Immature natural killer cell (primary cell): ENCODE measurements around the gene SH2D2A. TPM values are rescaled to one million over a fixed set of nuclear protein-coding genes. Genes with fewer than 3 reads are reported as not detected.

Experiments used
- DNase-seq, 3 donors: peaks; one replicate each; pipeline ENCODE4 v3.0.0; 2022; ENCODE audit warnings: mixed read lengths in 1 of 3
- H3K27ac Mint-ChIP-seq, 6 donors: one replicate each; pipeline ENCODE4 v1.8.0; 2020; ENCODE audit warnings: mixed read lengths in 6 of 6, mild to moderate bottlenecking in 5 of 6, inconsistent platforms in 4 of 6, moderate library complexity in 3 of 6
- H3K27me3 Mint-ChIP-seq, 3 donors: one replicate each; pipeline ENCODE4 v1.8.0; 2020 to 2021; ENCODE audit warnings: low read depth in 3 of 3, mild to moderate bottlenecking in 3 of 3, mixed read lengths in 3 of 3, moderate library complexity in 3 of 3, inconsistent platforms in 1 of 3
- H3K36me3 Mint-ChIP-seq, 3 donors: one replicate each; pipeline ENCODE4 v1.8.0; 2020; ENCODE audit warnings: mixed read lengths in 3 of 3, inconsistent platforms in 2 of 3, mild to moderate bottlenecking in 2 of 3
- H3K4me1 Mint-ChIP-seq, 2 donors: one replicate each; pipeline ENCODE4 v1.8.0; 2020; ENCODE audit warnings: inconsistent platforms in 2 of 2, mild to moderate bottlenecking in 2 of 2, mixed read lengths in 2 of 2, moderate library complexity in 1 of 2
- H3K4me3 Mint-ChIP-seq, 5 donors: one replicate each; pipeline ENCODE4 v1.8.0; 2020; ENCODE audit warnings: mild to moderate bottlenecking in 5 of 5, mixed read lengths in 5 of 5, inconsistent platforms in 3 of 5, moderate library complexity in 3 of 5
- H3K9me3 Mint-ChIP-seq, 6 donors: one replicate each; pipeline ENCODE4 v1.8.0; 2020; ENCODE audit warnings: mild to moderate bottlenecking in 6 of 6, mixed read lengths in 6 of 6, inconsistent platforms in 4 of 6, moderate library complexity in 3 of 6
- polyA plus RNA-seq, 3 donors: library from polyadenylated mRNA; unstranded; fragments of 300-500 nt; fragmentation: Illumina TruSeq; gene quantifications; one replicate each; pipeline ENCODE4 v1.2.3, GENCODE V29; 2021

Gene SH2D2A
- polyA plus RNA-seq, 3 donors from 2014 or later = 76.4 to 139 (median 84.1) TPM

DNA sequence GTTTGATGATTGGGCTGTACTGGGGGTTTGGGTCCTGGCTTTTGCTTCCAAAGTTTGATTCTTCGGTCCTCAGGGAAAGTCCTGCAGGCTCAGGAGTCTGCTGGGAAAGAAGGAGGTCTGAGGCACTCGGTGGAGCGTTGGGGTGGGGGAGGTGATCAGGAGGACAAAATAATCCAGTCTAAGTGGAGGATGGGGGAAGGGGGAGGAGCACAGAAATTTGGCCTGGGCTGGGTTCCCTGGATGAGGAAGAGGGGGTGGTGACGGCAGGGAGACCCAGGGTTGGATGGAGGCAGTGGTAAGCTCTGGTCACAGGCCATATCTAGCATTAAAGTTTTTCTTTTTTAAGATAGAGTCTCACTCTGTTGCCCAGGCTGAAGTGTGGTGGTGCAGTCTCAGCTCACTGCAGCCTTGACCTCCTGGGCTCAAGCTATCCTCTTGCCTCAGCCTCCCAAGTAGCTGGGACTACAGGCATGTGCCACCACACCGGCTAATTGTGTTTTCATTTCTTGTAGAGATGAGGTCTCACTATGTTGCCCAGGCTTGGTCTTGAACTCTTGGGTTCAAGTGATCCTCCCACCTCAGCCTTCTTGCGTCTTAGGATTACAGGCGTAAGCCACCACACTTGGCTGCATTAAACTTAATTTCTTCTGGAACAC is 6.8 kb downstream of the SH2D2A start:
- DNase-seq = peak in 1 of 3 donors; percentile 19
- Mint-ChIP-seq H3K4me3 (peak overlapping the region in 4 of 5 donors; percentile 4 to 47 (median 20)), H3K27me3 (peaks cover 21 to 58% (median 54%) of the 10 kb centered on the region in 3 donors), H3K9me3 (no peaks in the 10 kb centered on the region), H3K4me1 (peaks cover 80 to 93% of the 10 kb centered on the region in 2 donors), H3K36me3 (peaks cover 34 to 65% (median 36%) of the 10 kb centered on the region in 3 donors), H3K27ac (peak overlapping the region; percentile 44 to 100 (median 82))

GRCh38 chr1:156809281-156809680 is 7.4 kb downstream of the SH2D2A start:
- Mint-ChIP-seq H3K36me3 (peaks cover 30 to 63% (median 32%) of the 10 kb centered on the region in 3 donors), H3K4me1 (peaks cover 78 to 91% of the 10 kb centered on the region in 2 donors), H3K27me3 (peaks cover 21 to 53% (median 51%) of the 10 kb centered on the region in 3 donors), H3K4me3 (peak overlapping the region; percentile 7 to 78 (median 50)), H3K9me3 (no peaks in the 10 kb centered on the region), H3K27ac (peak overlapping the region; percentile 85 to 98 (median 90))
- DNase-seq = peak in 2 of 3 donors; percentile 24 to 43

DNA sequence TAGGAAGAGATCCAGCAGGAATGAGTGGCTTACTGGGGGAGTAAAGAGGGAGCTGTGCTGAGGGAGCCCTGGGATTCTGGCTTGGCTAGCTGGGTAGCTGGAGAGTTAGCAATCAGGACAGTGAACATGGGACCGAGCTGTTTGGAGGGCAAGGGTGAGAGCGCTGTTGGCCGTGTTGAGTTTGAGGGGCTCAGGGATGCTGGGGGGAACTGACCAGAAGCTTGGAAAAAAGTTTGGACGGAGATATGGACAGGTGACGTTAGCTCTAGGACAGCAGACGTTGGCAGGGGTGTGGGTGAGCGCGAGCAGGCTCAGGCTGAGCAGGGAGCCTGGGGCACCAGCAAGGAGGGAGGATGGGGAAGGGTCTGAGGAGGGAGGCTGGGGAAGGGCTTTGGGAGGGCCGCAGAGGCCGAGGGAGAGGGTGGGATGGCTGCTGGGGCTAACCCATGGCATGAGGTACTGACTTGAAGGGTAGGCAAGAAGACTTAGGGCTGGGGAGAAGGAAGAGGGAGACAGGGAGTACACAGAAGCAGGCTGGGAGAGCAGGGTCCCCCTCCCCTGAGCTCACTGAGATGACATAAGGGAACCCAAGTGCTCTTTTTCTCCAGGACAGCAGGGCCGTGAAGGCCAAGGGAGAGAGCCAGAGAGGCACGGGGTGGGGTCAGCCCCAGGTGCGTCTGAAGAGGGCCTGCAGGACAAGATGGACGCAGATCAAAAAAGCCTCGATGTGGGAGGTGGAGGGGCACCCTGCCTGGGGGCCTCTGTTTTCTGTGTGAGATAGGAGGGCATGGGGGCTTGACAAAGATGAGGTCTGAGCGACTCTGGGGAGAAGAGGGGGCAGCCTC is 8.2 kb downstream of the SH2D2A start:
- Mint-ChIP-seq H3K27me3 (peaks cover 21 to 51% (median 45%) of the 10 kb centered on the region in 3 donors), H3K4me3 (peak overlapping the region; percentile 48 to 78 (median 77)), H3K36me3 (peaks cover 29 to 61% (median 30%) of the 10 kb centered on the region in 3 donors), H3K27ac (peak overlapping the region; percentile 85 to 98 (median 90)), H3K9me3 (no peaks in the 10 kb centered on the region), H3K4me1 (peaks cover 77 to 91% of the 10 kb centered on the region in 2 donors)
- DNase-seq = peak in 1 of 3 donors; percentile 26

GRCh38 chr1:156807627-156808026 is 9.0 kb downstream of the SH2D2A start:
- peaks cover 25 to 54% (median 28%) of the 10 kb centered on the region in 3 donors for H3K36me3 Mint-ChIP-seq
- H3K4me3 Mint-ChIP-seq = peak overlapping the region; percentile 48 to 78 (median 77)
- peaks cover 73 to 89% of the 10 kb centered on the region in 2 donors for H3K4me1 Mint-ChIP-seq
- peak; percentile 50 to 62 (median 56) for DNase-seq
- peak overlapping the region; percentile 85 to 98 (median 90) for H3K27ac Mint-ChIP-seq
- H3K9me3 Mint-ChIP-seq = no peaks in the 10 kb centered on the region
- H3K27me3 Mint-ChIP-seq = peaks cover 20 to 46% (median 45%) of the 10 kb centered on the region in 3 donors

DNA sequence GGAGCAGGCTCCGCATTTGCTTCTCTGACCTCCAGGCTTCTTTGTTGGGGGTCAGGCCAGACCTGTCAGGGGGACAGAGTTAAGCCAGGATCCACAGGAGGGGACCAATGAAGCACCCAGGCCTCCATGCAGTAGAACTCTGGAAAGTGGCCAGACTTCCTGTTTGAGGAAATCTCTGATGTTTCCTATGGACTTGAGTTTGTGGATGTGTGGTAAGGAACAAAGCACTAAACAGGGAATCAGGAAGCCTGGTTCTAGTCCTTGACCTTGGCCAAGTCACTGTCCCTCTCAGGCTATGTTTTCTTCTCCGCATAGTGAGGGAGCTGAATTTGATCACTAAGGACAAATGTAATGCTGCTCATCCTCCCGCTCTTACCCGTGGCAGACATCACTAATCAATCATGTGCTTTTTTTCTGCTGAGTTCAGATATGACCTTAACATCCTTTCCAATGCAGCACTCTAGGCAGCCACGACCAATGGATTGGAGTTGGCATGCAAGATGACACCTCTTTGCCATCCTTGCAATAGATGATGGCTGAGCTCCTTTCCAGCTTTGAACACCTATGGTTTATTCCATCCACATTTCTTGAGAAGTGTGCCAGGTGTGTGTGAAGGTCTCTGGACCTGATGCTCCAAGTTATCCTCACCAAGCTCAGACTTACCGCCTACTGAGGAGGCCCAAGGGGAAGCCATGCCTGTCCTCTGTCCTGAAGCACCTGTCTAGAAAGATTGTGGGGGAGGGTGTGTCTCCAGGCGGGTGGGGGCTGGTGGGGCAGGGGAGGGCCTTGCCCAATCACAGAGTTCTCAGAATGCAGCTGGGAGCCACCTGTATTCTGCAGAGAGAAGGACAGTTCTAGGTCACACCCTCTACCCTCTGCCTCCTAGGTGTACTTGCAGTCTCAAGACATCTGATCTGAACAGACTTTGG is 9.9 kb downstream of the SH2D2A start:
- H3K36me3 Mint-ChIP-seq = peaks cover 17 to 46% (median 20%) of the 10 kb centered on the region in 3 donors
- peaks cover 73 to 89% of the 10 kb centered on the region in 2 donors for H3K4me1 Mint-ChIP-seq

DNA sequence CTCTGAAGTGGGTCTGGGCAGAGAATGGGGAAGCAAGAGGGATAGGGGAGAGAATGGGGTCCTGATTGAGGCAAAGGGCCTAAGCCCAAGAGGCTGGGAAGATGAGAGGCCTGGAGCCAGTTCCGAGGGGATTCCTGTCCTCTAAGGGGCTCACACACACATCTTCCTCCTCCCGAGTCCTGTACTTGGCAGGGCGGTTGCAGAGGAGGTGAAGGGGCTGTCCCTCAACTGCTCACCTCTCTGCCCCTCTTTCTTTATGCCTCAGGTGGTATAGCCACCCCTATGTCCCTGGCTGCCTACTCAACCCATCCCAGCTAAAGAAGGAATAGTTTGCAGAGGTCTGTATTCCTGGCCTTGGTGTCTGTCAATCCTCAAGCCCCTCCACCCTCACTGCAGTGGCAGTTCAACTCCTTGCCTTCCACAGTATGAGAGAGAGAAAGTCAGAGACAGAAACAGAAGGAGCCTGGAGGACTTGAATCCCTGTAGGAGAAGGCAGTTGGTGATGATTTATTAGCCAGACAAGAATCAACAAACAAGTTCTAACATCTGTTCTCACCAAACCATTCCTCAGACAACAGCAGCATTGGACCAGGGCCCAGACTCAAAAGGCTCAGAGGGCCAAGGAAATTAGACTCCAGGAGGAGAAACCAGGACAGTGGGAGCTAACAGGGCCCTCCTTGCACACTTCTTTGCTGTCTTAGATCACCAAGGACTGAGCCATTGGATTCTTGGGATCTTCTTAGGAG is 10.7 kb downstream of the SH2D2A start:
- Mint-ChIP-seq H3K4me3 (no peak overlapping the region), H3K9me3 (no peaks in the 10 kb centered on the region), H3K27me3 (peaks cover 13 to 37% (median 36%) of the 10 kb centered on the region in 3 donors), H3K4me1 (peaks cover 73 to 89% of the 10 kb centered on the region in 2 donors), H3K36me3 (peaks cover 9 to 37% (median 11%) of the 10 kb centered on the region in 3 donors), H3K27ac (peak overlapping the region; percentile 58 to 98 (median 90))
- peak in 1 of 3 donors; percentile 9 for DNase-seq

More for the DNA sequence above, 9.9 kb downstream of the SH2D2A start:
- H3K4me3 Mint-ChIP-seq = peak overlapping the region in 4 of 5 donors; percentile 48 to 78 (median 78)
- H3K27ac Mint-ChIP-seq = peak overlapping the region; percentile 85 to 98 (median 90)
- no peaks in the 10 kb centered on the region for H3K9me3 Mint-ChIP-seq
- H3K27me3 Mint-ChIP-seq = peaks cover 18 to 43% (median 41%) of the 10 kb centered on the region in 3 donors
- DNase-seq = peak in 2 of 3 donors; percentile 16 to 19

GRCh38 chr1:156804572-156805243 is 11.9 kb downstream of the SH2D2A start:
- DNase-seq = peak in 2 of 3 donors; percentile 15 to 18
- H3K4me1 Mint-ChIP-seq = peaks cover 67 to 82% of the 10 kb centered on the region in 2 donors
- H3K36me3 Mint-ChIP-seq = peaks cover 8 to 40% (median 14%) of the 10 kb centered on the region in 3 donors
- H3K4me3 Mint-ChIP-seq = peak overlapping the region in 1 of 5 donors; percentile 30
- H3K27me3 Mint-ChIP-seq = peaks cover 16 to 35% (median 31%) of the 10 kb centered on the region in 3 donors
- H3K9me3 Mint-ChIP-seq = no peaks in the 10 kb centered on the region
- H3K27ac Mint-ChIP-seq = peak overlapping the region; percentile 69 to 92 (median 84)

GRCh38 chr1:156804026-156804425 is 12.6 kb downstream of the SH2D2A start:
- peaks cover 62 to 75% of the 10 kb centered on the region in 2 donors for H3K4me1 Mint-ChIP-seq
- peak overlapping the region in 1 of 5 donors; percentile 30 for H3K4me3 Mint-ChIP-seq
- H3K36me3 Mint-ChIP-seq = peaks cover 6 to 35% (median 14%) of the 10 kb centered on the region in 3 donors
- H3K27ac Mint-ChIP-seq = peak overlapping the region; percentile 69 to 92 (median 84)
- peaks cover 14 to 32% (median 24%) of the 10 kb centered on the region in 3 donors for H3K27me3 Mint-ChIP-seq
- no peaks in the 10 kb centered on the region for H3K9me3 Mint-ChIP-seq
- DNase-seq = peak in 2 of 3 donors; percentile 11 to 13

DNA sequence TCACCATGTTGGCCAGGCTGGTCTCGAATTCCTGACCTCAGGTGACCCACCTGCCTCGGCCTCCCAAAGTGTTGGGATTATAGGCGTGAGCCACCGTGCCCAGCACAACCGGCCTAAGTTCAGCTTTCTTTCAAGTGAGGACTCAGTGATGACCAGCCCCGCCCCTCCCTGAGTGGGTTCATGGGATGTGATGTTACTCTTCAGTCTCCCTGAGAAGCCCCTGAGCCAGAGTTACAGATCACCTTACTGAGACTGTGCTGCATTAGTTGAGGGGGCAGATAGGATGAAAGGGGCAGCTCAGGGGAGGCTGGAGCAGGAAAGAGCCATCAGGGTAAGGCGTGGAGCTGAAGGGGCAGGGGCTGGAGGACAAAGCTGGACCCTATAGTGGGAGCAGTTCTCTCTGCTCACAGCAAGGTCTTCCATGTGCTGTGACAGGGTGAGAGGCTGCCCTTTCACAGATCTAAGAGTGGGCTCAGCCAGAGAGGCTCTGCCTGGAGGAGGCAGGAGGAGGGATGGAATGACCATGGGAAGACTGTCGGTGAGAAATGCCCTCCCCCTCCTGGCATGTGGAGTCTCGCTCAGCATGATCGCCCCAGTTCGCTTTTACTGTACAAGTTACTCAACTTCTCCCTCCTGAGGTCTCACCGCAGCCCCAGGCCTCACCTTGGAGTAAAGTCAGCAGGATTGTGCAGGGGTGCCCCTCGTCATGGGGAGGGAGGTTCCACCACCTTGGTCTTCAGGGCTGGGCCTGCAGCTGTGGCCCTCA is 13.4 kb downstream of the SH2D2A start:
- H3K36me3 Mint-ChIP-seq = peaks cover 5 to 31% (median 14%) of the 10 kb centered on the region in 3 donors
- H3K9me3 Mint-ChIP-seq = no peaks in the 10 kb centered on the region

GRCh38 chr1:156802421-156802935 is 14.2 kb downstream of the SH2D2A start:
- Mint-ChIP-seq H3K27me3 (peaks cover 9 to 20% (median 11%) of the 10 kb centered on the region in 3 donors), H3K27ac (peak overlapping the region; percentile 36 to 91 (median 76)), H3K9me3 (no peaks in the 10 kb centered on the region), H3K36me3 (peaks cover 5 to 29% (median 8%) of the 10 kb centered on the region in 3 donors), H3K4me3 (no peak overlapping the region), H3K4me1 (peaks cover 46 to 60% of the 10 kb centered on the region in 2 donors)
- no peak for DNase-seq

More for the DNA sequence above, 13.4 kb downstream of the SH2D2A start:
- peak in 2 of 3 donors; percentile 11 to 14 for DNase-seq
- Mint-ChIP-seq H3K27ac (peak overlapping the region; percentile 69 to 91 (median 83)), H3K4me3 (no peak overlapping the region), H3K4me1 (peaks cover 54 to 68% of the 10 kb centered on the region in 2 donors), H3K27me3 (peaks cover 9 to 26% (median 18%) of the 10 kb centered on the region in 3 donors)
